ENCODE data around the gene PTGER3. TPM values are rescaled to one million over a fixed set of nuclear protein-coding genes. Genes with fewer than 3 reads are reported as not detected.

Gene PTGER3
- total RNA-seq, 4 donors from 2014 or later = 0.31 to 10.3 (median 0.57) TPM

DNA sequence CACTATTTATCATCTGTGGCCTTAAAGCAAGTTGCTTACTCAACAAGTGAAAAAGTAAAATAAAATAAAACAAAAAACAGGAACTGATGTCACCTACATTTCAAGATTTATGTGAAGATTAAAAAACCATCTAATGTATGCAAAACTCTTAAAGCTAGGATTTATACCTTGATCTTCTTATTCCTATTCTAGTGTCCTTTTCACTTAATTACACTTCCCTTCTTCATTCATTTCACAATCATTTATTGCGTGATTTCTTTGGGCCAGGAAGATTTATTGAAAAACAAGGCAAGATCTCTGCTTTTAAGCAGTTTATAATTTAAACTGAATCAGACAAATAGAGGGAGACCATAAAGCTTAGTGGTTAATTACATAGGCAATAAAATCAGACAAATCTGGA is 18.6 kb downstream of the PTGER3 start:
- no peak for DNase-seq
- Histone ChIP-seq H3K4me3 (no peak overlapping the region), H3K36me3 (no peaks in the 10 kb centered on the region), H3K4me1 (peaks cover 0 to 4% (median 0%) of the 10 kb centered on the region in 3 donors), H3K27ac (no peak overlapping the region), H3K9me3 (no peaks in the 10 kb centered on the region), H3K27me3 (no peaks in the 10 kb centered on the region)
- no peak for TF ChIP-seq CTCF (IDR thresholded peaks at IDR 0.05)
- no peak for TF ChIP-seq POLR2A (IDR thresholded peaks at IDR 0.05)
- intact Hi-C loops (cut with DNase I) = no loop called here
- WGBS, 2 donors = 63 to 76% methylated on average over 1 of the region's 1 CpG

GRCh38 chr1:71027991-71028390 is 19.6 kb downstream of the PTGER3 start:
- no peak overlapping the region for H3K27ac ChIP-seq

GRCh38 chr1:71026093-71026492 is 21.5 kb downstream of the PTGER3 start:
- intact Hi-C loops (cut with DNase I) = no loop called here
- WGBS, 2 donors = 72 to 75% methylated on average over 4 of the region's 4 CpGs

More at GRCh38 chr1:71027991-71028390, 19.6 kb downstream of the PTGER3 start:
- H3K4me3 ChIP-seq = no peak overlapping the region
- no peaks in the 10 kb centered on the region for H3K36me3 ChIP-seq
- no peak for DNase-seq
- H3K4me1 ChIP-seq = peaks cover 0 to 4% (median 0%) of the 10 kb centered on the region in 3 donors
- intact Hi-C loops (cut with DNase I) = no loop called here
- TF ChIP-seq POLR2A (IDR thresholded peaks at IDR 0.05) (no peak), CTCF (IDR thresholded peaks at IDR 0.05) (no peak)
- H3K9me3 ChIP-seq = no peaks in the 10 kb centered on the region
- H3K27me3 ChIP-seq = no peaks in the 10 kb centered on the region
- WGBS, 2 donors = 79 to 83% methylated on average over 7 of the region's 7 CpGs

GRCh38 chr1:71023515-71023914 is 24.1 kb downstream of the PTGER3 start:
- Histone ChIP-seq H3K9me3 (no peaks in the 10 kb centered on the region), H3K36me3 (no peaks in the 10 kb centered on the region), H3K27me3 (no peaks in the 10 kb centered on the region), H3K27ac (no peak overlapping the region), H3K4me3 (no peak overlapping the region), H3K4me1 (no peaks in the 10 kb centered on the region)
- no peak for DNase-seq
- intact Hi-C loops (cut with DNase I) = no loop called here
- TF ChIP-seq POLR2A (IDR thresholded peaks at IDR 0.05) (no peak), CTCF (IDR thresholded peaks at IDR 0.05) (no peak)
- WGBS, 2 donors = 53 to 76% methylated on average over 4 of the region's 4 CpGs

More at GRCh38 chr1:71026093-71026492, 21.5 kb downstream of the PTGER3 start:
- Histone ChIP-seq H3K4me1 (no peaks in the 10 kb centered on the region), H3K36me3 (no peaks in the 10 kb centered on the region), H3K27ac (no peak overlapping the region), H3K27me3 (no peaks in the 10 kb centered on the region), H3K4me3 (no peak overlapping the region), H3K9me3 (no peaks in the 10 kb centered on the region)
- DNase-seq = no peak
- TF ChIP-seq CTCF (IDR thresholded peaks at IDR 0.05) = no peak
- no peak for TF ChIP-seq POLR2A (IDR thresholded peaks at IDR 0.05)

- no peak overlapping the region for H3K4me3 ChIP-seq
- DNase-seq = no peak
- WGBS, 2 donors = 52 to 58% methylated on average over 6 to 7 of the region's 7 CpGs
- H3K27ac ChIP-seq = no peak overlapping the region
- intact Hi-C loops (cut with DNase I) = no loop called here
- H3K9me3 ChIP-seq = no peaks in the 10 kb centered on the region
- H3K27me3 ChIP-seq = no peaks in the 10 kb centered on the region
- TF ChIP-seq POLR2A (IDR thresholded peaks at IDR 0.05) = no peak
- TF ChIP-seq CTCF (IDR thresholded peaks at IDR 0.05) = no peak
- no peaks in the 10 kb centered on the region for H3K36me3 ChIP-seq
- H3K4me1 ChIP-seq = no peaks in the 10 kb centered on the region
Observed at GRCh38 chr1:71019233-71019969, 28.2 kb downstream of the PTGER3 start.
